ENCODE data around the gene ZNF518A. TPM values are rescaled to one million over a fixed set of nuclear protein-coding genes. Genes with fewer than 3 reads are reported as not detected.

Gene ZNF518A
- total RNA-seq, 1 experiment from 2014 or later, result 36.7 TPM

- DNase-seq (ENCODE audit: low read depth, low spot score) (no peak), ATAC-seq (no peak)
- Histone ChIP-seq H3K27ac (ENCODE audit: low read depth, low read length) (no peak overlapping the region), H3K36me3 (ENCODE audit: control insufficient read depth in 1 of 2, insufficient read depth in 2 of 2, low read length in 2 of 2) (no peaks in the 10 kb centered on the region), H3K9me2 (ENCODE audit: insufficient read depth) (no peaks in the 10 kb centered on the region), H3K4me3 (replicated peaks in 1 of 2; ENCODE audit: low read depth in 1 of 2, low read length in 2 of 2) (no peak overlapping the region), H4K20me1 (ENCODE audit: insufficient read depth) (no peaks in the 10 kb centered on the region), H3K79me2 (ENCODE audit: insufficient read depth, low read length) (no peaks in the 10 kb centered on the region), H3K4me2 (ENCODE audit: low read length) (no peak overlapping the region), H2AFZ (ENCODE audit: low read depth, low read length, poor library complexity, severe bottlenecking) (peak overlapping the region; percentile 82), H3K4me1 (ENCODE audit: control insufficient read depth in 1 of 2, insufficient read depth in 2 of 2, low read length in 2 of 2) (peaks cover 0 to 9% of the 10 kb centered on the region in 2 experiments; a peak in 2 of 4 replicates), H3K27me3 (ENCODE audit: insufficient read depth, low read length) (no peaks in the 10 kb centered on the region), H3K9ac (ENCODE audit: low read length) (no peak overlapping the region), H3K9me3 (ENCODE audit: control insufficient read depth in 1 of 2, insufficient read depth in 1 of 2, low read depth in 1 of 2, low read length in 2 of 2) (no peaks in the 10 kb centered on the region)
- POLR2A ChIA-PET, result no interaction called here
- TF ChIP-seq ZNF274 (IDR thresholded peaks at IDR 0.05; ENCODE audit: low read depth, low read length) (no peak), CBX3 (IDR thresholded peaks at IDR 0.05; ENCODE audit: low read depth) (no peak), ELF1 (IDR thresholded peaks at IDR 0.05; ENCODE audit: borderline replicate concordance, low read depth) (no peak)
- no TSS peak for BruUV-seq (replicated peaks)
- intact Hi-C loops (cut with micrococcal nuclease), result no loop called here
- RAD21 ChIA-PET (ENCODE audit: low non-redundant PET in 1 of 2, low total read pairs in 2 of 2, uncharacterized antibody in 2 of 2, unreplicated experiment in 2 of 2), result no interaction called here
- CTCF ChIA-PET, result no interaction called here
Measured at GRCh38 chr10:96093948-96094347, 36.1 kb upstream of the ZNF518A start.

GRCh38 chr10:96096958-96097357 lies 33.1 kb upstream of the ZNF518A start:
- Histone ChIP-seq H3K4me3 (replicated peaks in 1 of 2; ENCODE audit: low read depth in 1 of 2, low read length in 2 of 2) (no peak overlapping the region), H3K79me2 (ENCODE audit: insufficient read depth, low read length) (no peaks in the 10 kb centered on the region), H4K20me1 (ENCODE audit: insufficient read depth) (no peaks in the 10 kb centered on the region), H3K27me3 (ENCODE audit: insufficient read depth, low read length) (no peaks in the 10 kb centered on the region), H3K9me3 (ENCODE audit: control insufficient read depth in 1 of 2, insufficient read depth in 1 of 2, low read depth in 1 of 2, low read length in 2 of 2) (no peaks in the 10 kb centered on the region), H3K9me2 (ENCODE audit: insufficient read depth) (no peaks in the 10 kb centered on the region), H3K27ac (ENCODE audit: low read depth, low read length) (no peak overlapping the region), H3K36me3 (ENCODE audit: control insufficient read depth in 1 of 2, insufficient read depth in 2 of 2, low read length in 2 of 2) (no peaks in the 10 kb centered on the region), H3K9ac (ENCODE audit: low read length) (no peak overlapping the region), H3K4me2 (ENCODE audit: low read length) (no peak overlapping the region), H3K4me1 (ENCODE audit: control insufficient read depth in 1 of 2, insufficient read depth in 2 of 2, low read length in 2 of 2) (no peaks in the 10 kb centered on the region), H2AFZ (ENCODE audit: low read depth, low read length, poor library complexity, severe bottlenecking) (no peak overlapping the region)
- ChIA-PET RAD21 (ENCODE audit: low non-redundant PET in 1 of 2, low total read pairs in 2 of 2, uncharacterized antibody in 2 of 2, unreplicated experiment in 2 of 2) (no interaction called here), POLR2A (no interaction called here), CTCF (no interaction called here)
- ATAC-seq, result no peak
- intact Hi-C loops (cut with micrococcal nuclease), result no loop called here
- TF ChIP-seq CBX3 (IDR thresholded peaks at IDR 0.05; ENCODE audit: low read depth) (no peak), POLR2A (IDR thresholded peaks at IDR 0.05; ENCODE audit: borderline replicate concordance, extremely low read depth, insufficient read depth, insufficient read length) (no peak), ZFX (IDR thresholded peaks at IDR 0.05) (no peak), ELF1 (IDR thresholded peaks at IDR 0.05; ENCODE audit: borderline replicate concordance, low read depth) (no peak), POLR2AphosphoS5 (IDR thresholded peaks at IDR 0.05; ENCODE audit: low read depth, low read length) (no peak), SP1 (IDR thresholded peaks at IDR 0.05; ENCODE audit: low read depth) (no peak), TCF7L2 (IDR thresholded peaks at IDR 0.05; ENCODE audit: borderline replicate concordance, extremely low read depth, insufficient read depth, insufficient read length) (no peak), SIN3A (IDR thresholded peaks at IDR 0.05; ENCODE audit: low read depth) (no peak), ZNF274 (IDR thresholded peaks at IDR 0.05; ENCODE audit: low read depth, low read length) (no peak), EZH2 (IDR thresholded peaks at IDR 0.05) (no peak), REST (IDR thresholded peaks at IDR 0.05; ENCODE audit: low read depth) (no peak), SRF (IDR thresholded peaks at IDR 0.05; ENCODE audit: low read depth) (no peak)
- TF ChIP-seq, protein P1, sequence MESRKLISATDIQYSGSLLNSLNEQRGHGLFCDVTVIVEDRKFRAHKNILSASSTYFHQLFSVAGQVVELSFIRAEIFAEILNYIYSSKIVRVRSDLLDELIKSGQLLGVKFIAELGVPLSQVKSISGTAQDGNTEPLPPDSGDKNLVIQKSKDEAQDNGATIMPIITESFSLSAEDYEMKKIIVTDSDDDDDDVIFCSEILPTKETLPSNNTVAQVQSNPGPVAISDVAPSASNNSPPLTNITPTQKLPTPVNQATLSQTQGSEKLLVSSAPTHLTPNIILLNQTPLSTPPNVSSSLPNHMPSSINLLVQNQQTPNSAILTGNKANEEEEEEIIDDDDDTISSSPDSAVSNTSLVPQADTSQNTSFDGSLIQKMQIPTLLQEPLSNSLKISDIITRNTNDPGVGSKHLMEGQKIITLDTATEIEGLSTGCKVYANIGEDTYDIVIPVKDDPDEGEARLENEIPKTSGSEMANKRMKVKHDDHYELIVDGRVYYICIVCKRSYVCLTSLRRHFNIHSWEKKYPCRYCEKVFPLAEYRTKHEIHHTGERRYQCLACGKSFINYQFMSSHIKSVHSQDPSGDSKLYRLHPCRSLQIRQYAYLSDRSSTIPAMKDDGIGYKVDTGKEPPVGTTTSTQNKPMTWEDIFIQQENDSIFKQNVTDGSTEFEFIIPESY (IDR thresholded peaks at IDR 0.05; ENCODE audit: extremely low read depth, insufficient replicate concordance, low read length), result no peak
- TF ChIP-seq, protein P2, sequence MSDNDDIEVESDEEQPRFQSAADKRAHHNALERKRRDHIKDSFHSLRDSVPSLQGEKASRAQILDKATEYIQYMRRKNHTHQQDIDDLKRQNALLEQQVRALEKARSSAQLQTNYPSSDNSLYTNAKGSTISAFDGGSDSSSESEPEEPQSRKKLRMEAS (IDR thresholded peaks at IDR 0.05), result no peak
- TF ChIP-seq, protein P3, sequence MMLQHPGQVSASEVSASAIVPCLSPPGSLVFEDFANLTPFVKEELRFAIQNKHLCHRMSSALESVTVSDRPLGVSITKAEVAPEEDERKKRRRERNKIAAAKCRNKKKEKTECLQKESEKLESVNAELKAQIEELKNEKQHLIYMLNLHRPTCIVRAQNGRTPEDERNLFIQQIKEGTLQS (IDR thresholded peaks at IDR 0.05), result no peak
- no peak for DNase-seq (ENCODE audit: low read depth, low spot score)
- BruUV-seq (replicated peaks), result no TSS peak

Data from HCT116 (cell line).